GM23338 (cell line): ENCODE measurements around the gene DAPK1. TPM values are rescaled to one million over a fixed set of nuclear protein-coding genes. Genes with fewer than 3 reads are reported as not detected.

Experiments
- ATAC-seq: fragments of 200-7000 bp; cut with Tn5 transposase; 3 replicates; pipeline ENCODE4 v1.9.1; 2020
- DNase-seq: peaks from one replicate; pipeline ENCODE4 v3.0.0-alpha.2; 2015; ENCODE audit warnings: low spot score
- H2AFZ ChIP-seq: fragments of 200-600 bp; sonication (generic); 2 replicates; pipeline ENCODE4 v1.8.0; 2016; ENCODE audit warnings: antibody characterized with exemption, mild to moderate bottlenecking, moderate library complexity
- H3F3A ChIP-seq: fragments of 200-600 bp; sonication (generic); replicated peaks from 2 replicates; pipeline ENCODE4 v1.8.0; 2017; ENCODE audit warnings: antibody characterized with exemption, mixed run types, low read depth
- H3K27ac ChIP-seq: fragments of 200-600 bp; sonication (generic); 2 replicates; pipeline ENCODE4 v1.6.1; 2016; ENCODE audit warnings: low read depth
- H3K27me3 ChIP-seq: fragments of 200-600 bp; sonication (generic); 2 replicates; pipeline ENCODE4 v1.8.0; 2016; ENCODE audit warnings: mild to moderate bottlenecking, mixed run types, moderate library complexity; ENCODE audit not compliant: insufficient read depth
- H3K36me3 ChIP-seq: fragments of 200-600 bp; sonication (generic); 2 replicates; pipeline ENCODE4 v1.8.0; 2016; ENCODE audit warnings: mild to moderate bottlenecking; ENCODE audit not compliant: insufficient read depth
- H3K4me1 ChIP-seq: fragments of 200-600 bp; sonication (generic); 2 replicates; pipeline ENCODE4 v1.8.0; 2016; ENCODE audit warnings: mild to moderate bottlenecking, moderate library complexity; ENCODE audit not compliant: insufficient read depth
- H3K4me2 ChIP-seq: fragments of 200-600 bp; sonication (generic); 2 replicates; pipeline ENCODE4 v1.7.1; 2017; ENCODE audit warnings: mixed run types
- H3K4me3 ChIP-seq: fragments of 200-600 bp; sonication (generic); 2 replicates; pipeline ENCODE4 v1.6.1; 2016; ENCODE audit warnings: mixed run types
- H3K79me2 ChIP-seq: fragments of 200-600 bp; sonication (generic); replicated peaks from 2 replicates; pipeline ENCODE4 v1.8.0; 2017; ENCODE audit warnings: mild to moderate bottlenecking; ENCODE audit not compliant: insufficient read depth
- H3K9me2 ChIP-seq: fragments of 200-600 bp; sonication (generic); 2 replicates; pipeline ENCODE4 v1.8.0; 2017; ENCODE audit not compliant: insufficient read depth
- H4K20me1 ChIP-seq: fragments of 200-600 bp; sonication (generic); replicated peaks from 2 replicates; pipeline ENCODE4 v1.8.0; 2017; ENCODE audit warnings: mild to moderate bottlenecking; ENCODE audit not compliant: insufficient read depth
- H3K27ac Mint-ChIP-seq: 2 replicates; pipeline ENCODE4 v1.8.0; 2020; ENCODE audit warnings: inconsistent platforms, mild to moderate bottlenecking, moderate library complexity, mixed read lengths
- H3K27me3 Mint-ChIP-seq: 3 replicates; pipeline ENCODE4 v1.8.0; 2022; ENCODE audit warnings: low read depth, mild to moderate bottlenecking, moderate library complexity, mixed read lengths, inconsistent platforms; ENCODE audit not compliant: insufficient read depth, poor library complexity
- H3K36me3 Mint-ChIP-seq: 3 replicates; pipeline ENCODE4 v1.8.0; 2021; ENCODE audit warnings: low read depth, mild to moderate bottlenecking, inconsistent platforms, moderate library complexity, mixed read lengths
- H3K4me1 Mint-ChIP-seq: 3 replicates; pipeline ENCODE4 v1.8.0; 2020; ENCODE audit warnings: mild to moderate bottlenecking, inconsistent platforms, mixed read lengths
- H3K4me3 Mint-ChIP-seq: 3 replicates; pipeline ENCODE4 v1.8.0; 2021; ENCODE audit warnings: moderate library complexity, mild to moderate bottlenecking, inconsistent platforms, mixed read lengths
- H3K9me3 Mint-ChIP-seq: 3 replicates; pipeline ENCODE4 v1.8.0; 2020; ENCODE audit warnings: moderate library complexity, mild to moderate bottlenecking, inconsistent platforms, mixed read lengths
- CREB1 ChIP-seq: fragments of 250-450 bp; sonication (Bioruptor Pico); IDR thresholded peaks from 2 replicates; pipeline ENCODE4 v1.5.0; 2020; ENCODE audit warnings: low read depth, mild to moderate bottlenecking, moderate library complexity
- EZH2 ChIP-seq: fragments of 200-600 bp; sonication (generic); IDR thresholded peaks from one replicate; pipeline ENCODE4 v1.8.0; 2017; ENCODE audit warnings: antibody characterized with exemption, mild to moderate bottlenecking, low read depth; ENCODE audit not compliant: unreplicated experiment
- EZH2phosphoT487 ChIP-seq: fragments of 200-600 bp; sonication (generic); IDR thresholded peaks from one replicate; pipeline ENCODE4 v1.8.1; 2018; ENCODE audit warnings: antibody characterized with exemption; ENCODE audit not compliant: unreplicated experiment
- NANOG ChIP-seq: IDR thresholded peaks from 2 replicates; pipeline ENCODE4 v1.6.1; 2016; ENCODE audit warnings: antibody characterized with exemption, borderline replicate concordance
- STAT1 ChIP-seq: IDR thresholded peaks from one replicate; pipeline ENCODE4 v1.6.1; 2016; ENCODE audit warnings: antibody characterized with exemption; ENCODE audit not compliant: unreplicated experiment
- ZNF331 ChIP-seq: fragments of 250-450 bp; sonication (Bioruptor Pico); IDR thresholded peaks from 2 replicates; pipeline ENCODE4 v1.5.0; 2020; ENCODE audit warnings: low read depth, mild to moderate bottlenecking, moderate library complexity
- polyA plus RNA-seq: library from polyadenylated mRNA; unstranded; fragments of >200 nt; fragmentation: Nextera tagmentation; extraction: Ambion mirVana; gene quantifications from 2 replicates; pipeline ENCODE4 v1.2.1, GENCODE V29; 2016
- total RNA-seq: library from RNA; depleted of rRNA; stranded (reverse); fragments of >200 nt; shearing (Covaris generic); gene quantifications from 2 replicates; pipeline ENCODE4 v1.2.3, GENCODE V29; 2014
- TF ChIP-seq, protein P1 (sequence below): fragments of 250-450 bp; sonication (Bioruptor Pico); IDR thresholded peaks from 2 replicates; pipeline ENCODE4 v1.5.0; 2020; ENCODE audit warnings: mild to moderate bottlenecking, moderate library complexity
- TF ChIP-seq, protein P2 (sequence below): IDR thresholded peaks from one replicate; pipeline ENCODE4 v1.6.1; 2018; ENCODE audit warnings: antibody characterized with exemption; ENCODE audit not compliant: unreplicated experiment
- TF ChIP-seq, protein P3 (sequence below), 2 experiments: fragments of 200-600 bp in 1 of 2; sonication (generic) in 1 of 2; conservative IDR thresholded peaks; 2 replicates each; pipeline versions ENCODE4 v1.5.1 to v1.6.1; 2016 to 2017; ENCODE audit warnings: antibody characterized with exemption in 2 of 2, low read depth in 2 of 2, mild to moderate bottlenecking in 2 of 2, moderate library complexity in 1 of 2

The DAPK1 gene
- total and polyA plus RNA-seq, 2 experiments from 2014 or later, result 37.0 to 134 TPM

DNA sequence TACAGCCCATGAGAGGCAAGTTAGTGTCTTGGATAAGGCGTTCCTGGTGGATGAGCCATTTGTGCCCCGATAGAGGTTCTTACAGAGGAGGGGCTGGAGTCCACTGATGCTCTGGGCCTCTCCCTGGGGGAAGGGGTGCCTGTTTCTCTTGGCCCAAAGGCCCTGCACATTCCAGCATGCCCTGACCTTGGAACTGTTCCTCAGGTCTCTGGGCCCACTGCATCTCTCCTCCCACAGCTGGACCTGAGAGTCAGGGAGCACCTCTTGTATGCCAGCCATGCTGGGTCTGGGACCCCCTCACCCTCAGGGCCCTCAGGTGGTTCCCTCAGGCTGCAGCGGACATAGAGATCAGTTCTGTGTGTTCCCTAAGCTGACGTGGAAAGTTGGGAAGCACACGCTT, 26.4 kb downstream of the DAPK1 start:
- H3K4me1 Mint-ChIP-seq, result peaks cover 61% of the 10 kb centered on the region
- H3K9me3 Mint-ChIP-seq, result no peaks in the 10 kb centered on the region
- no peaks in the 10 kb centered on the region; the same call in 1 of the 2 replicates for H3F3A ChIP-seq
- H3K27me3 Mint-ChIP-seq, result peaks cover 6% of the 10 kb centered on the region
- DNase-seq (no peak), ATAC-seq (no peak)
- H3K4me1 ChIP-seq, result peaks cover 34% of the 10 kb centered on the region
- no peak overlapping the region for H2AFZ ChIP-seq
- no peaks in the 10 kb centered on the region; the same call in 1 of the 2 replicates for H3K36me3 ChIP-seq
- H3K36me3 Mint-ChIP-seq, result peaks cover 45% of the 10 kb centered on the region
- peak overlapping the region; percentile 75; the same call in 1 of the 2 replicates for H3K27ac ChIP-seq
- H3K27ac Mint-ChIP-seq, result peak overlapping the region; percentile 27; the same call in 1 of the 2 replicates
- H3K27me3 ChIP-seq, result no peaks in the 10 kb centered on the region
- H3K4me2 ChIP-seq, result no peak overlapping the region
- H4K20me1 ChIP-seq, result peaks cover 38% of the 10 kb centered on the region
- H3K4me3 Mint-ChIP-seq, result no peak overlapping the region
- peaks cover 93% of the 10 kb centered on the region for H3K79me2 ChIP-seq
- no peak overlapping the region for H3K4me3 ChIP-seq
- no peaks in the 10 kb centered on the region for H3K9me2 ChIP-seq
- TF ChIP-seq STAT1, result no peak
- TF ChIP-seq EZH2, result no peak
- TF ChIP-seq NANOG, result no peak
- no peak for TF ChIP-seq EZH2phosphoT487

DNA sequence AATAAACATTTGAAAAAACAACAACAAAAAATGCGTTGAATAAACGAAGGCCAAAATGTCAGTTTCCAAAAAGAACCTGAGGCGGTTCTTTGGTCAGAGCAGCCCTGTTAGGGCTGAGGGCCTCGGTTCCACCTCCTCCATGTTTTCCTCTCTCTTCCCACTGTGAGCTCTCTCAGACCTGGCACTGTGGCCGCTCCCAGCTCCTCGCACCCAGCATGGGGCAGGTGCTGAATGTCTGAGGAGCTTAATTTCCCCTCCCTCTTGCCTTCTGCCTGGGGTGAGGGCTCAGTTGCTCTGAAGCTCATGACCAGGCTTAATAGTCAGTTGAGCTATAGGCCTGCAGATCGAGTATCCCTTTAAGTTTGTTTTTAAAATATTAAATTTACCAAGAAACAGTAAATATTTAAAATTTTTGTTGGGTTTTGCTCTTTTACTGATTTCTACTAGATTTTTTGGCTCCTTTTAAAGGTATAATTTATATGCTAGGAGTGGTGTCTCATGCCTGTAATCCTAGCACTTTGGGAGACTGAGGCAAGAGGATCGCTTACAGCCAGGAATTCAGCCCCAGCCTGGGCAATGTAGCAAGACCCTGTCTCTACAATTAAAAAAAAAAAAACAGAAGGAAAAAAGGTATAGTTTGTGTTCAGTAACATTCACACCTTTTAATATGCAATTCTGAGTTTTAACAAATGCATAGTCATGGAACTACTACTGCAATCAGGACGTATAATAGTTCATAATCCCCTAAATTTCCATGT, 28.1 kb downstream of the DAPK1 start:
- H3K4me1 ChIP-seq, result peaks cover 34% of the 10 kb centered on the region
- H2AFZ ChIP-seq, result no peak overlapping the region
- no peaks in the 10 kb centered on the region for H3K9me2 ChIP-seq
- peaks cover 91% of the 10 kb centered on the region for H3K79me2 ChIP-seq
- H3K27ac ChIP-seq, result no peak overlapping the region
- Mint-ChIP-seq H3K27me3 (peaks cover 4% of the 10 kb centered on the region), H3K9me3 (no peaks in the 10 kb centered on the region), H3K4me1 (peaks cover 62% of the 10 kb centered on the region), H3K36me3 (peaks cover 39% of the 10 kb centered on the region), H3K27ac (no peak overlapping the region), H3K4me3 (no peak overlapping the region)
- no peak overlapping the region for H3K4me3 ChIP-seq
- DNase-seq (no peak), ATAC-seq (peak; percentile 78)
- H3K36me3 ChIP-seq, result peaks cover 3% of the 10 kb centered on the region; the same call in 1 of the 2 replicates
- no peaks in the 10 kb centered on the region for H3K27me3 ChIP-seq
- no peak overlapping the region for H3K4me2 ChIP-seq
- H3F3A ChIP-seq, result no peaks in the 10 kb centered on the region; the same call in 1 of the 2 replicates
- H4K20me1 ChIP-seq, result peaks cover 39% of the 10 kb centered on the region
- TF ChIP-seq, protein P1, sequence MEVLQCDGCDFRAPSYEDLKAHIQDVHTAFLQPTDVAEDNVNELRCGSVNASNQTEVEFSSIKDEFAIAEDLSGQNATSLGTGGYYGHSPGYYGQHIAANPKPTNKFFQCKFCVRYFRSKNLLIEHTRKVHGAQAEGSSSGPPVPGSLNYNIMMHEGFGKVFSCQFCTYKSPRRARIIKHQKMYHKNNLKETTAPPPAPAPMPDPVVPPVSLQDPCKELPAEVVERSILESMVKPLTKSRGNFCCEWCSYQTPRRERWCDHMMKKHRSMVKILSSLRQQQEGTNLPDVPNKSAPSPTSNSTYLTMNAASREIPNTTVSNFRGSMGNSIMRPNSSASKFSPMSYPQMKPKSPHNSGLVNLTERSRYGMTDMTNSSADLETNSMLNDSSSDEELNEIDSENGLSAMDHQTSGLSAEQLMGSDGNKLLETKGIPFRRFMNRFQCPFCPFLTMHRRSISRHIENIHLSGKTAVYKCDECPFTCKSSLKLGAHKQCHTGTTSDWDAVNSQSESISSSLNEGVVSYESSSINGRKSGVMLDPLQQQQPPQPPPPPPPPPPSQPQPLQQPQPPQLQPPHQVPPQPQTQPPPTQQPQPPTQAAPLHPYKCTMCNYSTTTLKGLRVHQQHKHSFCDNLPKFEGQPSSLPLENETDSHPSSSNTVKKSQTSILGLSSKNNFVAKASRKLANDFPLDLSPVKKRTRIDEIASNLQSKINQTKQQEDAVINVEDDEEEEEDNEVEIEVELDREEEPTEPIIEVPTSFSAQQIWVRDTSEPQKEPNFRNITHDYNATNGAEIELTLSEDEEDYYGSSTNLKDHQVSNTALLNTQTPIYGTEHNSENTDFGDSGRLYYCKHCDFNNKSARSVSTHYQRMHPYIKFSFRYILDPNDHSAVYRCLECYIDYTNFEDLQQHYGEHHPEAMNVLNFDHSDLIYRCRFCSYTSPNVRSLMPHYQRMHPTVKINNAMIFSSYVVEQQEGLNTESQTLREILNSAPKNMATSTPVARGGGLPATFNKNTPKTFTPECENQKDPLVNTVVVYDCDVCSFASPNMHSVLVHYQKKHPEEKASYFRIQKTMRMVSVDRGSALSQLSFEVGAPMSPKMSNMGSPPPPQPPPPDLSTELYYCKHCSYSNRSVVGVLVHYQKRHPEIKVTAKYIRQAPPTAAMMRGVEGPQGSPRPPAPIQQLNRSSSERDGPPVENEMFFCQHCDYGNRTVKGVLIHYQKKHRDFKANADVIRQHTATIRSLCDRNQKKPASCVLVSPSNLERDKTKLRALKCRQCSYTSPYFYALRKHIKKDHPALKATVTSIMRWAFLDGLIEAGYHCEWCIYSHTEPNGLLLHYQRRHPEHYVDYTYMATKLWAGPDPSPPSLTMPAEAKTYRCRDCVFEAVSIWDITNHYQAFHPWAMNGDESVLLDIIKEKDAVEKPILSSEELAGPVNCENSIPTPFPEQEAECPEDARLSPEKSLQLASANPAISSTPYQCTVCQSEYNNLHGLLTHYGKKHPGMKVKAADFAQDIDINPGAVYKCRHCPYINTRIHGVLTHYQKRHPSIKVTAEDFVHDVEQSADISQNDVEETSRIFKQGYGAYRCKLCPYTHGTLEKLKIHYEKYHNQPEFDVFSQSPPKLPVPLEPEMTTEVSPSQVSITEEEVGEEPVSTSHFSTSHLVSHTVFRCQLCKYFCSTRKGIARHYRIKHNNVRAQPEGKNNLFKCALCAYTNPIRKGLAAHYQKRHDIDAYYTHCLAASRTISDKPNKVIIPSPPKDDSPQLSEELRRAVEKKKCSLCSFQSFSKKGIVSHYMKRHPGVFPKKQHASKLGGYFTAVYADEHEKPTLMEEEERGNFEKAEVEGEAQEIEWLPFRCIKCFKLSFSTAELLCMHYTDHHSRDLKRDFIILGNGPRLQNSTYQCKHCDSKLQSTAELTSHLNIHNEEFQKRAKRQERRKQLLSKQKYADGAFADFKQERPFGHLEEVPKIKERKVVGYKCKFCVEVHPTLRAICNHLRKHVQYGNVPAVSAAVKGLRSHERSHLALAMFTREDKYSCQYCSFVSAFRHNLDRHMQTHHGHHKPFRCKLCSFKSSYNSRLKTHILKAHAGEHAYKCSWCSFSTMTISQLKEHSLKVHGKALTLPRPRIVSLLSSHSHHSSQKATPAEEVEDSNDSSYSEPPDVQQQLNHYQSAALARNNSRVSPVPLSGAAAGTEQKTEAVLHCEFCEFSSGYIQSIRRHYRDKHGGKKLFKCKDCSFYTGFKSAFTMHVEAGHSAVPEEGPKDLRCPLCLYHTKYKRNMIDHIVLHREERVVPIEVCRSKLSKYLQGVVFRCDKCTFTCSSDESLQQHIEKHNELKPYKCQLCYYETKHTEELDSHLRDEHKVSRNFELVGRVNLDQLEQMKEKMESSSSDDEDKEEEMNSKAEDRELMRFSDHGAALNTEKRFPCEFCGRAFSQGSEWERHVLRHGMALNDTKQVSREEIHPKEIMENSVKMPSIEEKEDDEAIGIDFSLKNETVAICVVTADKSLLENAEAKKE (CRISPR knock-in tag), result no peak
- TF ChIP-seq STAT1, result no peak
- TF ChIP-seq EZH2, result no peak
- no peak for TF ChIP-seq EZH2phosphoT487
- TF ChIP-seq, protein P2, sequence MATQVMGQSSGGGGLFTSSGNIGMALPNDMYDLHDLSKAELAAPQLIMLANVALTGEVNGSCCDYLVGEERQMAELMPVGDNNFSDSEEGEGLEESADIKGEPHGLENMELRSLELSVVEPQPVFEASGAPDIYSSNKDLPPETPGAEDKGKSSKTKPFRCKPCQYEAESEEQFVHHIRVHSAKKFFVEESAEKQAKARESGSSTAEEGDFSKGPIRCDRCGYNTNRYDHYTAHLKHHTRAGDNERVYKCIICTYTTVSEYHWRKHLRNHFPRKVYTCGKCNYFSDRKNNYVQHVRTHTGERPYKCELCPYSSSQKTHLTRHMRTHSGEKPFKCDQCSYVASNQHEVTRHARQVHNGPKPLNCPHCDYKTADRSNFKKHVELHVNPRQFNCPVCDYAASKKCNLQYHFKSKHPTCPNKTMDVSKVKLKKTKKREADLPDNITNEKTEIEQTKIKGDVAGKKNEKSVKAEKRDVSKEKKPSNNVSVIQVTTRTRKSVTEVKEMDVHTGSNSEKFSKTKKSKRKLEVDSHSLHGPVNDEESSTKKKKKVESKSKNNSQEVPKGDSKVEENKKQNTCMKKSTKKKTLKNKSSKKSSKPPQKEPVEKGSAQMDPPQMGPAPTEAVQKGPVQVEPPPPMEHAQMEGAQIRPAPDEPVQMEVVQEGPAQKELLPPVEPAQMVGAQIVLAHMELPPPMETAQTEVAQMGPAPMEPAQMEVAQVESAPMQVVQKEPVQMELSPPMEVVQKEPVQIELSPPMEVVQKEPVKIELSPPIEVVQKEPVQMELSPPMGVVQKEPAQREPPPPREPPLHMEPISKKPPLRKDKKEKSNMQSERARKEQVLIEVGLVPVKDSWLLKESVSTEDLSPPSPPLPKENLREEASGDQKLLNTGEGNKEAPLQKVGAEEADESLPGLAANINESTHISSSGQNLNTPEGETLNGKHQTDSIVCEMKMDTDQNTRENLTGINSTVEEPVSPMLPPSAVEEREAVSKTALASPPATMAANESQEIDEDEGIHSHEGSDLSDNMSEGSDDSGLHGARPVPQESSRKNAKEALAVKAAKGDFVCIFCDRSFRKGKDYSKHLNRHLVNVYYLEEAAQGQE, result no peak
- no peak for TF ChIP-seq CREB1 (CRISPR knock-in tag)
- no peak for TF ChIP-seq ZNF331 (CRISPR knock-in tag)
- TF ChIP-seq, protein P3, sequence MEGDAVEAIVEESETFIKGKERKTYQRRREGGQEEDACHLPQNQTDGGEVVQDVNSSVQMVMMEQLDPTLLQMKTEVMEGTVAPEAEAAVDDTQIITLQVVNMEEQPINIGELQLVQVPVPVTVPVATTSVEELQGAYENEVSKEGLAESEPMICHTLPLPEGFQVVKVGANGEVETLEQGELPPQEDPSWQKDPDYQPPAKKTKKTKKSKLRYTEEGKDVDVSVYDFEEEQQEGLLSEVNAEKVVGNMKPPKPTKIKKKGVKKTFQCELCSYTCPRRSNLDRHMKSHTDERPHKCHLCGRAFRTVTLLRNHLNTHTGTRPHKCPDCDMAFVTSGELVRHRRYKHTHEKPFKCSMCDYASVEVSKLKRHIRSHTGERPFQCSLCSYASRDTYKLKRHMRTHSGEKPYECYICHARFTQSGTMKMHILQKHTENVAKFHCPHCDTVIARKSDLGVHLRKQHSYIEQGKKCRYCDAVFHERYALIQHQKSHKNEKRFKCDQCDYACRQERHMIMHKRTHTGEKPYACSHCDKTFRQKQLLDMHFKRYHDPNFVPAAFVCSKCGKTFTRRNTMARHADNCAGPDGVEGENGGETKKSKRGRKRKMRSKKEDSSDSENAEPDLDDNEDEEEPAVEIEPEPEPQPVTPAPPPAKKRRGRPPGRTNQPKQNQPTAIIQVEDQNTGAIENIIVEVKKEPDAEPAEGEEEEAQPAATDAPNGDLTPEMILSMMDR (conservative IDR thresholded peaks at IDR 0.05; ENCODE audit: low read depth in 2 of 2), result no peak
